NCI-H2107 (cell line): Measurements from ENCODE around the gene MRTFB.
A peak's percentile ranks its signal among the peaks of the same experiment; 100 is the strongest.

Experiments used
- DNase-seq: peaks from one replicate; lab custom pipeline; 2025; lab: John Stamatoyannopoulos, UW

MRTFB gene

DNA sequence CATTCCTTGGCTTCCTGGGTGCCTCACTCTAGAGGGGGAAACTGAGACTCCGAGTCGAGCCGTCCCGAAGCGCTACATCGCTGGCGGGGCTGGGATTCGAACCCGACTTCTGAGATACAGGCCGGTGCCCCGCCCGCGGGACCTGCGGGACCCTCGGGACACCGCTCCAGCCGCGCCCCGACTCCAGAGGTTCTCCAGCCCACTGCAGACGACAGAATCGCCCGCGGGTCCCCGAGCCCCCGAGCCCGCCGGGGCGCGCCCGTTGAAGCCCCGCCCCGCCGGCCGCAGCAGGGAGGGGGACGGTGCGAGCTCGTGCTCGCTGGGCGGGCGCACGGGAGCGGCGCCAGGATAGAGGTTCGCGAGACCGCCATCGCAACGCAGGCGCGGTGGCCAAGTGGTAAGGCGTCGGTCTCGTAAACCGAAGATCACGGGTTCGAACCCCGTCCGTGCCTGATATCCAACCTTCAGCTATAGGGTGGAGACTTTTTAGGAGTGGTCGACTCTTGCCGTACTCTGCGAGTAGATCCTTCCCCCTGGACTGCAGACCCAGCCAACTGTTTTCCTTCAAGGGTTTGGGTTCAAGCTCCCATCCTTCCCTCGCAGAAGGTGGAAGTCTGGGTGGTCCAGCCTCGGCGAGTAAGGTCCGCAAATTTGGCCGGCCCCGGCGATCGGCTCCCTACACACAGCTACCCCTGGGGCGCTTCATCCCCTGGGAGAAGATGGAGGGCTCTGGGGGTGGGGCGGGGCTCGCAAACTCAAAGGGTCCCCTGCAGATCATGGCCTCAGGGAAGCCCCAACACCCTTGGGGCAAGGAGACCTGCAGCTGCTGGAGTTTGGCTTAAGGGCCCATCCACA is 214.6 kb downstream of the MRTFB start:
- DNase-seq: peak; percentile 84

DNA sequence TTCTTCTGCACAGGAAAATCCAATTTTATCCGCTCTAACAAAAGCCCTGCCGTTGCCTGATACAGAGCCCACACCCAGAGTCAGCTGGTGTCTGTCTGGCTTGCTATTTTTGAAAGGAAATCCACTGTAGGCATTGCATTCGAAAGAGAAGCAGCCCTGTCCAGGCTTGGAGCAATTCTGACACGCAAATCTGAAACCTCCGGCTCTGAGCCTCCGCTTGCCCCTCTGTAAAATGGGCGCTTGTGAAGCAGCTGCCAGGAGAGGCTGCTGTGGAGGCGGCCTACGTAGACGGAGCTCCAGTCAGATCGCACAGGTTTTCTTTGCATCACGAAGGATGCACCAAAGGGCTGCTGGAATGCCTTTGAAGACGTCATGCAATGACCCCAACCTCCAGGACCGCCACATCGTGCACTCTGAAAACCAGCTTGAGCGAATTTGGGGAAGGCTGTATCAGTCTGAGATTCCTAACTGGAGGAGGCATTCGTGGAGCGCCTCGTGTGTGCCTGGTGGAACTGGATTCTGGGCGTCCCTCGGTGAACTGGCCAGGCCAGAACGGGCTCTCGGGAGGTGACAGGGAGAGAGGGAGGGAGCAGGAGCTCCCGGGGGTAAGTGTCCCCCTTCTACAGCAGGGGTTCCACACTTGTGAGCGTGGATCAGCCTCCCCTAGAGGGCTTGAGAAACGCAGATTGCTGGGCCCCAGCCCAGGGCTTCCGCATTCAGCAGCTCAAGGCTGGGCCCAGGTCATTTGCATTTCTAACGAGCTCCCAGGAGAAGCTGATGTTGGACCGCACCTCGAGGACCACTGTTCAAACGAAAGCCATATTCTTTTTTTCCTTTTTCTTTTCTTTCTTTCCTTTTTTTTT is 215.5 kb downstream of the MRTFB start:
- DNase-seq: no peak

DNA sequence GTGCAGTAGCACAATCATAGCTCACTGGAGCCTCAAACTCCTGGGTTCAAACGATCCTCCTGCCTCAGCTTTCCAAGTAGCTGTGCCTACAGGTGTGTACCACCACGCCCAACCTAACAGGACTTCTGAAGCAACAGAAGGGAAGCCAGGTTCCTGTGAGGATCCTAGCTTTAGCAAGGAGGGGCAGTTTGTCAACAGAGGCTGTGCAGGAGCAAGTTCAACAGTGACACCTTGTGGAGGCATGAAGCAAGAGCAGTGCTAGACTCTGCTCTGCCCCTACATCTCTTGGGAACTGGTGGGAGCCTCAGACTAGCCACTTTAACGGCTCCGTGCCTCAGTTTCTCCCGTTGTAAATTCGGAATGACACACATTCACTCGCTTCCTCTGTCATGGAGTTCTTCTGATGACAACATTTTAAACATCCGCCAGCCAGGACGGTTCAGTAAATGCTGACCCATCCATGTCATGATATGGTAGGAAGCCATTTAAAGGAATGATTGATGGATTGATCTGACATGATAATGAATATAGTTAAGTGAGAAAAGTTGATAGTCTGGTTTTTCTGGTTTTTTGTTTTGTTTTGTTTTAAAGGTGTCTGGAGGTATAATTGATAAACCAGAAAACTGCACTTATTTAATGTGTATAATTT is 218.7 kb downstream of the MRTFB start:
- no peak for DNase-seq

- no peak for DNase-seq
Observed at GRCh38 chr16:14291286-14291685, 220.2 kb downstream of the MRTFB start.

DNA sequence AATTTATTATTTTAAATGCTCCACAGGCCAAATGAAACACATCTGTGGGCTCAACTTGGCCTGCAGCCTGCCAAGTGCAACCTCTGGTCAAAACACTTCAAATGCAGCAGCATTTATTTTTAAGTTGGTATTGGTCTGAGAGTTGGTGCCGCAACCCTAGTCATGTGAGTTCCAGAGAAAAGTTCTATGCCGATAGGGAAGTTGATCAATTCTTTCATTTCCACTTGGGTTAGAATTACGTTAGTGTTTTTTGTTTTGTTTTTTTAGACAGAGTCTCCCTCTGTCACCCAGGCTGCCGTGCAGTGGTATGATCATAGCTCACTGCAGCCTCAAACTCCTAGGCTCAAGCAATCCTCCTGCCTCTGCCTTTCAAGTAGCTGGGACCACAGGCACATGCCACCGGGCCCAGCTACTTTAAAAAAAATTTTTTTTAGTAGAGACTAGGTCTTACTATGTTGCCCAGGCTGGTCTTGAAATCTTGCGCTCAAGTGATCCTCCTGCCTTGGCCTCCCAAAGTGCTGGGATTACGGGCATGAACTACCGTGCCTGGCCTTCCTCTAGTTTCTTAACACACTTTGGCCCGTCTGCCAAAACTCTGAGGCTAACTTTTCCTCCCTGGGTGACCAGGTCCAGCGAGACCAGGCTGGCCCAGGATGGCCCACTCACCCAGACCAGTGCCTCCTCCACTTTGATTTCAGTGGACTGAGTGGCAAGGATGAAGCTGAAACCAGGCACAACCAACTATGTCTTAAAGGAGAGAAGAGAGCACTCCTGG is 221.1 kb downstream of the MRTFB start:
- no peak for DNase-seq

DNA sequence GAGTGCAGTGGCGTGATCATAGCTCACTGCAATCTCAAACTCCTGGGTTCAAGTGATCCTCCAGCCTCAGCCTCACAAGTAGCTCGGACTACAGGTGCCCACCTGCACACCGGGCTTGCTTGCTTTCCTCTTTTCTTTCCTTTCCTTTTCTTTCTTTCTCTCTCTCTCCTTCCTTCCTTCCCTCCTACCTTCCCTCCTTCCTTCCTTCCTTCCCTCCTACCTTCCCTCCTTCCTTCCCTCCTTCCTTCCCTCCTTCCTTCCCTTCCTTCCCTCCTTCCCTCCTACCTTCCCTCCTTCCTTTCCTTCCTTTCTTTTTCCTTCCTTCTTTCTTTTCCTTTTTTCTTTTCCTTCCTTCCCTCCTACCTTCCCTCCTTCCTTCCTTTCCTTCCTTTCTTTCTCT is 225.5 kb downstream of the MRTFB start:
- DNase-seq: no peak

- no peak for DNase-seq
Observed at GRCh38 chr16:14298374-14299122, 227.4 kb downstream of the MRTFB start.

DNA sequence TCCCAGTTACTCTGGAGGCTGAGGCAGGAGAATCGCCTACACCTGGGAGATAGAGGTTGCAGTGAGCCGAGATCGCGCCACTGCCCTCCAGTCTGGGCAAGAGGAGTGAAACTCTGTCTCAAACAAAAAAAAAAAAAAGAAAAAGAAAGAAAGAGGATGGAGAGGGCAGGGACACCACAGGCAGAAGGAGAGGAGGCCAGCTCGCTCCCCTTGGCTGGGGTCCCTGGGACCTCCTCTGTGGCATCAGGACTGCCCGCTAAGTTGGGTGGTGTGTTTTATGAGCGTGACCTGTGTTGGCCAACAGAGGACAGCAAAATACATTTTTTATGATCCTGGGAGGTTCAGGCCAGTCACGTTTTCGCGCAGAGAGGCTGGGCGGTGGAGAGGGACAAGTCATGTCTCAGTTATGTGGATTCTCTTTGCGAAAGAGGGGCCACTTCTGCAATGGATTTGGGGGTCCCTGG is 229.6 kb downstream of the MRTFB start:
- DNase-seq: peak; percentile 38

GRCh38 chr16:14301169-14302030 is 230.3 kb downstream of the MRTFB start:
- no peak for DNase-seq

DNA sequence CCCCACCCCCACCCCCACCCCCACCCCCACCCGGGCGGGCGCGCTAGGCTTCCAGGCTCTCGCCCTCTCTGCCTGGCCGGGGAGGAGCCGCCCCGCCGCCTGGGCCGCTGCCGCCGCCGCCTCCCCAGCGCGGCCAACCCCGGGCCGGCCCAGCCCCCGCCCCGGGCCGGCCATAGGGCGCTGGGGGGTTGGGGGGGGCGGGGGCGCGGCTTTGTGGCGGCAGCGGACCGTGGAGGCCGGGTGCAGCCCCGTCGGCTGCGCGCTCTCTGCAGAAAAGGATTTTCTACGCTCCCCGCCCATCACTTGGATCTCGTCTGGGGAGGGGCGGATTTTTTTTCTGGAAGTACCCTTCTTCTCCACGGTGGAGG is 230.9 kb downstream of the MRTFB start:
- DNase-seq: peak; percentile 53

GRCh38 chr16:14302399-14303181 is 231.5 kb downstream of the MRTFB start:
- no peak for DNase-seq

- no peak for DNase-seq
Observed at GRCh38 chr16:14303182-14303618, 232.1 kb downstream of the MRTFB start.

DNA sequence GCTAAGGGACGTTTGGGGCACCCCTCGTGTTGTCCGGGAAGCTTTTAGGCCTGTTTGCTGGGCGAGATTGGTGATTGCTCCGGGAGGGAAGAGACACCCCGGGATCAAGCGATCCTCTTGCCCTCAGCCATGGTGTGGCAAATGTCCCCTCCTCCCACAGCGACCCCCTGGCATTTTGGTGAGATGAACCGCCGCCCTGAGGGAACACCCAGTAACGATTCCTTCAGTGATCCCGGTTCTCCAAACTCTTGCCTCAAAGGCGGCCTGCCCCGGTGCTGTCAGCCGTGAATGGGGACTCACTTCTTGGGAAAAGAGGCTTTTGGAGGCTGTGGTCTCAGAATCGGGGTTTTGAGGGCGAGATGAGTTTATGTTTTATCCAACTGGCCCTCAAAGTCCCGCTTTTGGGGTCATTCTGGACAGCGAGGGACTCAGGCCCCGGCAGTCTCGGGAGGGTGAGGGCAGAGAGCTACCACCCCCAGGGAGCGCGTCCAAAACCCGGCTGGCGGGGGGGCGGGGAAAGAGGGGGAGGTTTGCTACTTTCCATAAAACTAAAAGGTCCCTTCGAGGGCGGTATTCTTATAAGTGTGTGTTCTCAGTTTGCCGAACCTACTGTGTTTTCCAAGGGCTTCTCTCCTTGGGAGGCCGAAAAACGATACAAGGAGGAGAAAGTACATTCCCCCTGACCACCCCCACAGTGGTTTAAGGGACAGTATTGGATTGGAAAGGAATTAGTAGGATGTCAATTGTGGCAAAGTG is 232.7 kb downstream of the MRTFB start:
- no peak for DNase-seq

- DNase-seq: no peak
Observed at GRCh38 chr16:14304891-14305460, 233.9 kb downstream of the MRTFB start.

- no peak for DNase-seq
Observed at GRCh38 chr16:14306485-14307058, 235.5 kb downstream of the MRTFB start.

DNA sequence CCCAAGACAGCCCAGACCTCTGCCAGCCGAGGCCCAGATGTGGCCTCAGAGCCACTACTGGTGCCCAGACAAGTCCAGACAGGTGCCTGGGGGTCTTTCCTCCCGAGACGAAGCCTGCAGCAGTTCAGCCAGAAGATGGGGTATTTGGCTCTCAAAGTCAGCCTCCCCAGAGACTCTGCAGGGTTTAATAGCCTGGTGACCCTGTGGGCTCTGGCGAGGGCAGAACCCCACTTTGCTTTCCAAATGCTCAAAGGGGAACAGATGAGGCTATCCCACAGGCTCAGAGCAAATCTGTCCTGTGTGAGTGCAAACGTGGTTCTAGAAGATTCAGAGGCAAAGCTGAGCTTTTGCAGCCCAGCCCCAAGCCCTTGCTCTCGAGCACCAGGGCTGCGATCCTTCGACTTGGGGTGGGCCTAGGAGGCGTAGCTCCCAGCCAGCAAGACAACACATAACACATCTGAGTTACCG is 236.0 kb downstream of the MRTFB start:
- DNase-seq: no peak

- DNase-seq: no peak
Observed at GRCh38 chr16:14307527-14308367, 236.6 kb downstream of the MRTFB start.
